ENCODE data around the gene PITPNB. TPM values are rescaled to one million over a fixed set of nuclear protein-coding genes. Genes with fewer than 3 reads are reported as not detected.

The PITPNB gene
- total and polyA plus RNA-seq, 2 experiments from 2014 or later = 50.9 to 56.0 TPM

DNA sequence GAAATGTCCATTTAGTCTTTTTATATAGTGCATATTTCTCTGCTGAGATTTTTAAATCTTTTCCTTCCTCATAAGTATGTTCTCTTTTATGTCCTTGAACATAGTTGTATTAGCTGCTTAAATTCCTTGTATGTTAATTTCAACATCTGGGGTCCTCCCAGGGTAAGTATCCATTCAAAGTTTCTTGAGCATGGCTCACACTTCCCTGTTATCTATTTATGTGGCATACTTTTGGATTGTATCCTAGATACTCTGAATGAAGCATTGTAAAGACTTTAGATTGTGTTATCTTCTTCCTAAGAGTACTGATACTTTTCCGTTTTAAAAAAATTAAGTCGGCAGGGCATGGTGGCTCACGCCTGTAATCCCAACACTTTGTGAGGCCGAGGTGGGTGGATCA is 28.4 kb upstream of the PITPNB start (continued):
- TF ChIP-seq, protein P1, sequence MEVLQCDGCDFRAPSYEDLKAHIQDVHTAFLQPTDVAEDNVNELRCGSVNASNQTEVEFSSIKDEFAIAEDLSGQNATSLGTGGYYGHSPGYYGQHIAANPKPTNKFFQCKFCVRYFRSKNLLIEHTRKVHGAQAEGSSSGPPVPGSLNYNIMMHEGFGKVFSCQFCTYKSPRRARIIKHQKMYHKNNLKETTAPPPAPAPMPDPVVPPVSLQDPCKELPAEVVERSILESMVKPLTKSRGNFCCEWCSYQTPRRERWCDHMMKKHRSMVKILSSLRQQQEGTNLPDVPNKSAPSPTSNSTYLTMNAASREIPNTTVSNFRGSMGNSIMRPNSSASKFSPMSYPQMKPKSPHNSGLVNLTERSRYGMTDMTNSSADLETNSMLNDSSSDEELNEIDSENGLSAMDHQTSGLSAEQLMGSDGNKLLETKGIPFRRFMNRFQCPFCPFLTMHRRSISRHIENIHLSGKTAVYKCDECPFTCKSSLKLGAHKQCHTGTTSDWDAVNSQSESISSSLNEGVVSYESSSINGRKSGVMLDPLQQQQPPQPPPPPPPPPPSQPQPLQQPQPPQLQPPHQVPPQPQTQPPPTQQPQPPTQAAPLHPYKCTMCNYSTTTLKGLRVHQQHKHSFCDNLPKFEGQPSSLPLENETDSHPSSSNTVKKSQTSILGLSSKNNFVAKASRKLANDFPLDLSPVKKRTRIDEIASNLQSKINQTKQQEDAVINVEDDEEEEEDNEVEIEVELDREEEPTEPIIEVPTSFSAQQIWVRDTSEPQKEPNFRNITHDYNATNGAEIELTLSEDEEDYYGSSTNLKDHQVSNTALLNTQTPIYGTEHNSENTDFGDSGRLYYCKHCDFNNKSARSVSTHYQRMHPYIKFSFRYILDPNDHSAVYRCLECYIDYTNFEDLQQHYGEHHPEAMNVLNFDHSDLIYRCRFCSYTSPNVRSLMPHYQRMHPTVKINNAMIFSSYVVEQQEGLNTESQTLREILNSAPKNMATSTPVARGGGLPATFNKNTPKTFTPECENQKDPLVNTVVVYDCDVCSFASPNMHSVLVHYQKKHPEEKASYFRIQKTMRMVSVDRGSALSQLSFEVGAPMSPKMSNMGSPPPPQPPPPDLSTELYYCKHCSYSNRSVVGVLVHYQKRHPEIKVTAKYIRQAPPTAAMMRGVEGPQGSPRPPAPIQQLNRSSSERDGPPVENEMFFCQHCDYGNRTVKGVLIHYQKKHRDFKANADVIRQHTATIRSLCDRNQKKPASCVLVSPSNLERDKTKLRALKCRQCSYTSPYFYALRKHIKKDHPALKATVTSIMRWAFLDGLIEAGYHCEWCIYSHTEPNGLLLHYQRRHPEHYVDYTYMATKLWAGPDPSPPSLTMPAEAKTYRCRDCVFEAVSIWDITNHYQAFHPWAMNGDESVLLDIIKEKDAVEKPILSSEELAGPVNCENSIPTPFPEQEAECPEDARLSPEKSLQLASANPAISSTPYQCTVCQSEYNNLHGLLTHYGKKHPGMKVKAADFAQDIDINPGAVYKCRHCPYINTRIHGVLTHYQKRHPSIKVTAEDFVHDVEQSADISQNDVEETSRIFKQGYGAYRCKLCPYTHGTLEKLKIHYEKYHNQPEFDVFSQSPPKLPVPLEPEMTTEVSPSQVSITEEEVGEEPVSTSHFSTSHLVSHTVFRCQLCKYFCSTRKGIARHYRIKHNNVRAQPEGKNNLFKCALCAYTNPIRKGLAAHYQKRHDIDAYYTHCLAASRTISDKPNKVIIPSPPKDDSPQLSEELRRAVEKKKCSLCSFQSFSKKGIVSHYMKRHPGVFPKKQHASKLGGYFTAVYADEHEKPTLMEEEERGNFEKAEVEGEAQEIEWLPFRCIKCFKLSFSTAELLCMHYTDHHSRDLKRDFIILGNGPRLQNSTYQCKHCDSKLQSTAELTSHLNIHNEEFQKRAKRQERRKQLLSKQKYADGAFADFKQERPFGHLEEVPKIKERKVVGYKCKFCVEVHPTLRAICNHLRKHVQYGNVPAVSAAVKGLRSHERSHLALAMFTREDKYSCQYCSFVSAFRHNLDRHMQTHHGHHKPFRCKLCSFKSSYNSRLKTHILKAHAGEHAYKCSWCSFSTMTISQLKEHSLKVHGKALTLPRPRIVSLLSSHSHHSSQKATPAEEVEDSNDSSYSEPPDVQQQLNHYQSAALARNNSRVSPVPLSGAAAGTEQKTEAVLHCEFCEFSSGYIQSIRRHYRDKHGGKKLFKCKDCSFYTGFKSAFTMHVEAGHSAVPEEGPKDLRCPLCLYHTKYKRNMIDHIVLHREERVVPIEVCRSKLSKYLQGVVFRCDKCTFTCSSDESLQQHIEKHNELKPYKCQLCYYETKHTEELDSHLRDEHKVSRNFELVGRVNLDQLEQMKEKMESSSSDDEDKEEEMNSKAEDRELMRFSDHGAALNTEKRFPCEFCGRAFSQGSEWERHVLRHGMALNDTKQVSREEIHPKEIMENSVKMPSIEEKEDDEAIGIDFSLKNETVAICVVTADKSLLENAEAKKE (CRISPR knock-in tag; IDR thresholded peaks at IDR 0.05) = no peak

DNA sequence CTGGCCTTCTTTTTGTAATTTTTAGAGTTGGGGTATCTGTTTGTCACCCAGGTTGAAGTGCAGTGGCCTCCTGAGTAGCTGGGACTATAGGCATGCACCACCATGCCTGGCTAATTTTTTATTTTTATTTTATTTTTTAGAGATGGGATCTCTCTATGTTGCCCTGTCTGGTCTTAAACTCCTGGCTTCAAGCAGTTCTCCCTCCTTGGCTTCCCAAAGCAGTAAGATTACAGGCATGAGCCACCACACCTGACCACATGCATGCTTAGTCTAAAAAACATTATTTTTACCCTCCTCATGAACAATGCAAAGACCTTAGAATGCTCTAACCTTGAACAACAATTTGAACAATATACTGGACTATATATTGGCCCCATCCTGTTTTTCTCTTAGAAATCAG is 22.1 kb upstream of the PITPNB start:
- H3K36me3 ChIP-seq (ENCODE audit: insufficient read depth) = no peaks in the 10 kb centered on the region
- Mint-ChIP-seq H3K9me3 (no peaks in the 10 kb centered on the region), H3K27ac (no peak overlapping the region; the same call in 1 of the 2 replicates)

More for the DNA sequence above, 22.1 kb upstream of the PITPNB start:
- Histone ChIP-seq H3K79me2 (replicated peaks; ENCODE audit: insufficient read depth) (no peaks in the 10 kb centered on the region), H3K4me1 (ENCODE audit: insufficient read depth) (no peaks in the 10 kb centered on the region; the same call in 1 of the 2 replicates), H3K4me2 (no peak overlapping the region), H3K27me3 (ENCODE audit: insufficient read depth) (no peaks in the 10 kb centered on the region), H2AFZ (no peak overlapping the region), H3K4me3 (no peak overlapping the region), H4K20me1 (replicated peaks; ENCODE audit: insufficient read depth) (no peaks in the 10 kb centered on the region), H3K27ac (ENCODE audit: low read depth) (no peak overlapping the region), H3K9me2 (ENCODE audit: insufficient read depth) (no peaks in the 10 kb centered on the region), H3F3A (replicated peaks; ENCODE audit: low read depth) (no peaks in the 10 kb centered on the region)
- ATAC-seq = no peak
- TF ChIP-seq JUNB (IDR thresholded peaks at IDR 0.05; ENCODE audit: unreplicated experiment) (no peak), STAT1 (IDR thresholded peaks at IDR 0.05; ENCODE audit: unreplicated experiment) (no peak)
- TF ChIP-seq, protein P1 (CRISPR knock-in tag; IDR thresholded peaks at IDR 0.05) = no peak
- Mint-ChIP-seq H3K4me3 (no peak overlapping the region), H3K36me3 (ENCODE audit: low read depth) (peaks cover 6% of the 10 kb centered on the region; the same call in 1 of the 3 replicates), H3K4me1 (peaks cover 3% of the 10 kb centered on the region; the same call in 2 of the 3 replicates), H3K27me3 (ENCODE audit: insufficient read depth, low read depth, poor library complexity) (no peaks in the 10 kb centered on the region)
- no peak for DNase-seq (ENCODE audit: low spot score)
